NCI-H748 (cell line): ENCODE results near the gene PCDH19.
A peak's percentile ranks its signal among the peaks of the same experiment; 100 is the strongest.
"Not testable (repeated sequence)": the region's sequence is repeated elsewhere in the genome, so short reads cannot be mapped to it uniquely, and the experiment has no call there.

Experiments used
- DNase-seq: peaks from one replicate; lab custom pipeline; 2025; ENCODE audit not compliant: unreplicated experiment; lab: John Stamatoyannopoulos, UW

The PCDH19 gene

GRCh38 chrX:100409610-100410590 lies at the start of gene PCDH19:
Gene PCDH19 (minus strand): TSS chrX:100410273. CDS start chrX:100408597, 1,676 bp downstream.
- peak; percentile 89 for DNase-seq

GRCh38 chrX:100449696-100450608 lies 39.9 kb upstream of the PCDH19 start:
- DNase-seq = peak; percentile 5

- DNase-seq = peak; percentile 14
Measured at GRCh38 chrX:100447655-100448397, 37.8 kb upstream of the PCDH19 start.

GRCh38 chrX:100445593-100445992 lies 35.5 kb upstream of the PCDH19 start:
- no peak for DNase-seq

- not testable (repeated sequence) for DNase-seq
Measured at GRCh38 chrX:100441321-100441720, 31.2 kb upstream of the PCDH19 start.

GRCh38 chrX:100440006-100440405 lies 29.9 kb upstream of the PCDH19 start:
- no peak for DNase-seq

- no peak for DNase-seq
Measured at GRCh38 chrX:100435726-100436125, 25.7 kb upstream of the PCDH19 start.

GRCh38 chrX:100424012-100424411 lies 13.9 kb upstream of the PCDH19 start:
- peak; percentile 29 for DNase-seq

GRCh38 chrX:100418556-100418955 lies 8.5 kb upstream of the PCDH19 start:
- DNase-seq = peak; percentile 24

- DNase-seq = peak; percentile 39
Measured at GRCh38 chrX:100417681-100418080, 7.6 kb upstream of the PCDH19 start.

- DNase-seq = peak; percentile 76
Measured at GRCh38 chrX:100413229-100413628, 3.2 kb upstream of the PCDH19 start.

- peak; percentile 31 for DNase-seq
Measured at GRCh38 chrX:100411802-100412715, 2.0 kb upstream of the PCDH19 start.

- peak; percentile 41 for DNase-seq
Measured at GRCh38 chrX:100410901-100411801, 1.1 kb upstream of the PCDH19 start.

- peak; percentile 60 for DNase-seq
Measured at GRCh38 chrX:100408713-100409609, 1.1 kb downstream of the PCDH19 start.

- DNase-seq = peak; percentile 55
Measured at GRCh38 chrX:100407784-100408712, 2.0 kb downstream of the PCDH19 start.

- DNase-seq = no peak
Measured at GRCh38 chrX:100407147-100407783, 2.8 kb downstream of the PCDH19 start.
